ACC112 (cell line): Measurements from ENCODE around the gene USP21.

Experiments
- H2AFZ ChIP-seq: fragments of 200-600 bp; sonication (generic); one replicate; pipeline ENCODE4 v1.6.0; 2017; ENCODE audit warnings: antibody characterized with exemption, low read length; ENCODE audit not compliant: unreplicated experiment
- H3K27ac ChIP-seq: fragments of 200-600 bp; sonication (generic); 2 replicates; pipeline ENCODE4 v1.5.1; 2014; ENCODE audit warnings: low read depth, mild to moderate bottlenecking, antibody characterized with exemption, low read length, moderate library complexity
- H3K27me3 ChIP-seq: fragments of 200-600 bp; sonication (generic); 2 replicates; pipeline ENCODE4 v1.6.1; 2014; ENCODE audit warnings: mild to moderate bottlenecking, antibody characterized with exemption, low read length, moderate library complexity, mixed read lengths; ENCODE audit not compliant: insufficient read depth
- H3K36me3 ChIP-seq: fragments of 200-600 bp; sonication (generic); 2 replicates; pipeline ENCODE4 v1.6.1; 2016; ENCODE audit warnings: mild to moderate bottlenecking, antibody characterized with exemption, low read length, moderate library complexity, mixed read lengths; ENCODE audit not compliant: insufficient read depth
- H3K4me1 ChIP-seq: fragments of 200-600 bp; sonication (generic); one replicate; pipeline ENCODE4 v1.6.1; 2016; ENCODE audit warnings: low read length, mixed read lengths; ENCODE audit not compliant: insufficient read depth, unreplicated experiment, control insufficient read depth
- H3K4me3 ChIP-seq: fragments of 200-600 bp; sonication (generic); 2 replicates; pipeline ENCODE4 v1.5.1; 2014; ENCODE audit warnings: mild to moderate bottlenecking, low read depth, low read length
- H3K79me2 ChIP-seq: fragments of 200-600 bp; sonication (generic); one replicate; pipeline ENCODE4 v1.6.0; 2016; ENCODE audit warnings: low read length; ENCODE audit not compliant: control insufficient read depth, unreplicated experiment, insufficient read depth

Gene USP21

GRCh38 chr1:161199506-161200139 lies 40.3 kb downstream of the USP21 start:
- no peaks in the 10 kb centered on the region for H3K27me3 ChIP-seq
- H3K4me3 ChIP-seq: peak overlapping the region; percentile 55
- peaks cover 74% of the 10 kb centered on the region for H3K4me1 ChIP-seq
- peak overlapping the region; percentile 63 for H2AFZ ChIP-seq
- peak overlapping the region; percentile 99 for H3K27ac ChIP-seq
- peaks cover 46% of the 10 kb centered on the region for H3K79me2 ChIP-seq
- peaks cover 11% of the 10 kb centered on the region; the same call in 1 of the 2 replicates for H3K36me3 ChIP-seq

DNA sequence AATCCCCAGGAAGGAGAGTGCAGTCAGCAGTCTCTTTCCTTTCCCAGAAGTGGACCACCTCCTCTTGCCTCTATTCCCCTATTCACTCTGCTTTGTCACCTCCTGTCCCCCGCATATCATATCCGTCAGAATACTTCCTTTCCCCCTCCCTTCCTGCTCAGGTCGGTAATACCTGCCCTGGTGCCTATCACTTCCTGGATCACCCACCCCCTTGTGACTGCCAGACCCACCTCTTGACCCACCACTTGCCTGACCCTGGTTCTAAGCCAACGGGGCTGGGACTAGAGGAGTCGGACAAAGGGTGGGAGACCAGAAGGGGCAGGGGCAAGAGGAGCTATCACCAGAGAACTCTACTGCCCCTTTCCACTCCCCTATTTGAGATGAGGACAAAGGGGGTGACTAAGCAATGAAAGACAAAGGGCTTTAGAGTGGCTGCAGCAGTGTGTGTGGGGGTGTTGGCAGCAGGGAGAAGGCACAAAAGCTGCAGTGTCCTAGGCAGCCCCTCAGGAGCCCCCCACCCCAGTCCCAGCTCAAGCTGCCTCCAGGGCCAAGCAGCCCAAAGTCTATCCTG lies 41.2 kb downstream of the USP21 start:
- Histone ChIP-seq H3K27ac (peak overlapping the region; percentile 99), H3K27me3 (no peaks in the 10 kb centered on the region), H3K36me3 (peaks cover 11% of the 10 kb centered on the region; the same call in 1 of the 2 replicates), H3K79me2 (peaks cover 52% of the 10 kb centered on the region), H2AFZ (no peak overlapping the region), H3K4me3 (no peak overlapping the region), H3K4me1 (peaks cover 70% of the 10 kb centered on the region)

- peak overlapping the region; percentile 95 for H3K4me3 ChIP-seq
- peaks cover 69% of the 10 kb centered on the region for H3K4me1 ChIP-seq
- H3K27ac ChIP-seq: peak overlapping the region; percentile 99
- H3K36me3 ChIP-seq: peaks cover 11% of the 10 kb centered on the region; the same call in 1 of the 2 replicates
- no peaks in the 10 kb centered on the region for H3K27me3 ChIP-seq
- peak overlapping the region; percentile 64 for H2AFZ ChIP-seq
- peaks cover 54% of the 10 kb centered on the region for H3K79me2 ChIP-seq
These were observed 41.9 kb downstream of the USP21 start for GRCh38 chr1:161200992-161201835.

GRCh38 chr1:161201836-161202712 lies 42.8 kb downstream of the USP21 start, which contains the start of gene NDUFS2:
Gene NDUFS2 (plus strand): TSS chr1:161202367. CDS start chr1:161202386, 19 bp downstream.
- no peaks in the 10 kb centered on the region for H3K27me3 ChIP-seq
- H2AFZ ChIP-seq: peak within 1 kb of the TSS; percentile 64
- peaks cover 11% of the 10 kb centered on the region; the same call in 1 of the 2 replicates for H3K36me3 ChIP-seq
- peaks cover 69% of the 10 kb centered on the region for H3K4me1 ChIP-seq
- peaks cover 45% of the 10 kb centered on the region for H3K79me2 ChIP-seq
- peak within 1 kb of the TSS; percentile 99 for H3K27ac ChIP-seq
- peak within 1 kb of the TSS; percentile 95 for H3K4me3 ChIP-seq

- Histone ChIP-seq H3K4me1 (peaks cover 34% of the 10 kb centered on the region), H3K79me2 (peaks cover 36% of the 10 kb centered on the region), H3K27ac (peak overlapping the region; percentile 84), H3K27me3 (no peaks in the 10 kb centered on the region), H2AFZ (no peak overlapping the region), H3K4me3 (no peak overlapping the region), H3K36me3 (peaks cover 22% of the 10 kb centered on the region)
These were observed 47.3 kb downstream of the USP21 start for GRCh38 chr1:161206411-161207140.

DNA sequence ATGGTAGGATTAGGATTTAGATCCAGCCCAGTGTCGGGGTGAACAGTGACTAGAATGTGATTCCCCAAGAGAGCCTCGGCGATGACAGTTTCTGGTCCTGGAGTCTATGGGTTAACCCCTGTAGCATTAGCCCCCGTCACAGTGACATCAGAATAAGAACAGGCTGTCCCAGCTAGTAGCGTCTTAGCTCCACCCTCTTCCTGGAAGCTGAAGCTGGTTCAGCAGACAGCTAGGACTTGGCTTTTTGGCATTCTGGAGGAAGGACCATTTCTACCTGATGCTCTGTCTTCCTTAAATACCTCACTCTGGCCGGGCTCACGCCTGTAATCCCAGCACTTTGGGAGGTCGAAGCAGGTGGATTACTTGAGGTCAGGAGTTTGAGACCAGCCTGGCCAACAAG lies 47.9 kb downstream of the USP21 start:
- Histone ChIP-seq H3K4me3 (no peak overlapping the region), H3K4me1 (peaks cover 30% of the 10 kb centered on the region), H3K27ac (peak overlapping the region; percentile 84), H3K36me3 (peaks cover 22% of the 10 kb centered on the region), H2AFZ (no peak overlapping the region), H3K79me2 (peaks cover 36% of the 10 kb centered on the region), H3K27me3 (no peaks in the 10 kb centered on the region)

GRCh38 chr1:161209790-161210409 lies 50.6 kb downstream of the USP21 start:
- Histone ChIP-seq H3K27me3 (no peaks in the 10 kb centered on the region), H3K27ac (peak overlapping the region; percentile 29; the same call in 1 of the 2 replicates), H3K4me3 (no peak overlapping the region), H3K36me3 (peaks cover 18% of the 10 kb centered on the region), H2AFZ (no peak overlapping the region), H3K79me2 (peaks cover 11% of the 10 kb centered on the region), H3K4me1 (peaks cover 15% of the 10 kb centered on the region)

DNA sequence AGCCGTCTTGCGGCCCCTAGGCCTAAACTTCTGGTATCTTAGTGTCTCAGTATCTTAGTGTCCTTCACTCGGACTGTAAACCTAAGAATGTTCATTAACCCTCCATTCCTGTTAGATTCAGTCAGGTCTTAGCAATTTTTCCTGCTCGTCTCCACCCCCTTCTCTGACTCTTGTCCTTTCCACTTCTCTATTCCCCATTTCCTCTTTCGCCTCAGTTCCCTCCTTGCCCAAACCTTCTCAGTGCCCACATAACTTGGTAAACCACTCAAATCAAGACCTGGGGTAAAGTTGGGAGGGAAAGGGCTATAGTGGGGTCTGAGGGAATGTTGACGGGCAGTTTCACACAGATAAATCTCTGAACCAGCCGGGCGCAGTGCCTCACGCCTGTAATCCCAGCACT lies 55.1 kb downstream of the USP21 start:
- Histone ChIP-seq H3K36me3 (peaks cover 15% of the 10 kb centered on the region), H3K79me2 (peaks cover 2% of the 10 kb centered on the region), H3K4me3 (no peak overlapping the region), H3K4me1 (peaks cover 22% of the 10 kb centered on the region), H3K27me3 (no peaks in the 10 kb centered on the region), H3K27ac (no peak overlapping the region), H2AFZ (no peak overlapping the region)

DNA sequence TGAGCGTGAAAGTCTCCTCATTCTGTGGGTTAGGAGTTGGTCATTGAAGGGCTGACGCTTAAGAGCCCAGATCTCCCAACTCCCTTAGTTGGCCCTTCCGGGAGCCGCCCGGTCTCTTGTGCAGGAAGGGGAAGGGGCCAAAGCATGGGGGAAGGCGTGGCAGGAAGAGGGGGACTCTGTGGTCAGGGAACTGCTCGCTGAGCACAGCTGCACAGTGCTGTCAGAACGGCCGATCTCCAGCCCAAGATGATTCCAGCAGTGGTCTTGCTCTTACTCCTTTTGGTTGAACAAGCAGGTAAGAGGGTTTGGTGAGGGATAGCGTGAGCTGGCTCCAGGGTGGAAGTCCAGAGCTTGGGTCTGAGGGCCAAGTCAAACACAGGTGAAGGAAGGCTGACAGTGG lies 55.8 kb downstream of the USP21 start, which contains the start of gene FCER1G:
TSS of gene FCER1G (plus strand) at position 220 of the 400 bp plus-strand sequence. CDS start at position 247, 27 bp downstream.
- Histone ChIP-seq H3K36me3 (peaks cover 11% of the 10 kb centered on the region), H3K4me1 (peaks cover 22% of the 10 kb centered on the region), H2AFZ (no peak within 1 kb of the TSS), H3K79me2 (peaks cover 2% of the 10 kb centered on the region), H3K27me3 (no peaks in the 10 kb centered on the region), H3K27ac (peak within 1 kb of the TSS; percentile 99), H3K4me3 (no peak within 1 kb of the TSS)
